Mammary epithelial cell (primary cell): Measurements from ENCODE around the gene NCOA7.

Experiments
- CTCF ChIP-seq, 2 donors: IDR thresholded peaks in 1 of 2; conservative IDR thresholded peaks in 1 of 2; 2 replicates each; pipeline ENCODE4 v1.5.1; 2011 to 2012; ENCODE audit warnings: inconsistent platforms in 2 of 2, low read length in 2 of 2, mild to moderate bottlenecking in 2 of 2, control low read depth in 1 of 2, low read depth in 1 of 2; ENCODE audit not compliant: insufficient read depth in 1 of 2; ENCODE audit errors: extremely low read depth in 1 of 2
- EZH2 ChIP-seq: IDR thresholded peaks from 2 replicates; pipeline ENCODE4 v1.6.1; 2012; ENCODE audit warnings: low read length, inconsistent platforms, borderline replicate concordance

- TF ChIP-seq CTCF (conservative IDR thresholded peaks at IDR 0.05 in 1 of 2, IDR thresholded peaks at IDR 0.05 in 1 of 2; ENCODE audit: extremely low read depth in 1 of 2, insufficient read depth in 1 of 2, low read depth in 1 of 2, low read length in 2 of 2) (no peak), EZH2 (no peak)
Measured at GRCh38 chr6:125863023-125863422, 72.3 kb downstream of the NCOA7 start.
